Gastroesophageal sphincter (tissue), 4 donors: ENCODE data around the gene PCLAF. TPM values are rescaled to one million over a fixed set of nuclear protein-coding genes. Genes with fewer than 3 reads are reported as not detected.
"Not testable (repeated sequence)": the region's sequence is repeated elsewhere in the genome, so short reads cannot be mapped to it uniquely, and the experiment has no call there.

Experiments used
- ATAC-seq: fragments of 150-250 bp; one replicate; pipeline ENCODE4 v1.9.1; 2016; ENCODE audit warnings: mild to moderate bottlenecking, moderate library complexity
- H3K27ac ChIP-seq, 4 donors: fragments of 200-600 bp; sonication (generic) in 3 of 4; 1 replicate in 3 of 4; 2 replicates in 1 of 4; pipeline ENCODE4 v1.5.1; 2016 to 2019
- H3K27me3 ChIP-seq: fragments of 200-600 bp; sonication (generic); one replicate; pipeline ENCODE4 v1.5.1; 2019
- H3K36me3 ChIP-seq, 2 donors: fragments of 200-600 bp; sonication (generic); one replicate each; pipeline ENCODE4 v1.5.1; 2019; ENCODE audit warnings: control low read depth in 1 of 2
- H3K4me1 ChIP-seq, 3 donors: fragments of 200-600 bp; sonication (generic); 1 replicate in 2 of 3; 2 replicates in 1 of 3; pipeline ENCODE4 v1.5.1; 2016 to 2019; ENCODE audit warnings: control low read depth in 2 of 3
- H3K4me3 ChIP-seq, 2 donors: fragments of 200-600 bp; sonication (generic); one replicate each; pipeline ENCODE4 v1.5.1; 2019; ENCODE audit warnings: mild to moderate bottlenecking in 1 of 2, moderate library complexity in 1 of 2
- H3K9me3 ChIP-seq, 3 donors: fragments of 200-600 bp; sonication (generic); one replicate each; pipeline ENCODE4 v1.5.1; 2017 to 2019; ENCODE audit warnings: control low read depth in 2 of 3
- CTCF ChIP-seq, 4 experiments: fragments of 200-600 bp in 2 of 4; fragments of 450-650 bp in 2 of 4; sonication (generic) in 1 of 4; IDR thresholded peaks; one replicate each; pipeline ENCODE4 v1.5.1; 2017 to 2019; ENCODE audit warnings: antibody characterized with exemption in 4 of 4, mild to moderate bottlenecking in 2 of 4, moderate library complexity in 2 of 4
- EP300 ChIP-seq: sonication (generic); formaldehyde crosslinking; IDR thresholded peaks from one replicate; pipeline ENCODE4 v1.6.1; 2017; ENCODE audit warnings: antibody characterized with exemption, mild to moderate bottlenecking
- POLR2A ChIP-seq, 2 donors: fragments of 450-650 bp; IDR thresholded peaks; one replicate each; pipeline ENCODE4 v1.6.1; 2017; ENCODE audit warnings: antibody characterized with exemption in 2 of 2, mild to moderate bottlenecking in 2 of 2, moderate library complexity in 1 of 2
- POLR2AphosphoS5 ChIP-seq: sonication (generic); formaldehyde crosslinking; IDR thresholded peaks from one replicate; pipeline ENCODE4 v1.6.1; 2017; ENCODE audit warnings: antibody characterized with exemption
- WGBS, 2 donors: methylation state at CpG; one replicate each; pipeline ENCODE4 v1.1.5; 2018; ENCODE audit warnings: low coverage in 1 of 2; 5-methylcytosine and 5-hydroxymethylcytosine counted together
- total RNA-seq, 4 donors: library from RNA; depleted of rRNA; stranded (reverse); fragments of >200 nt; gene quantifications; one replicate each; pipeline ENCODE4 v1.1.0, GENCODE V29; 2016

Gene PCLAF
- total RNA-seq, 4 donors from 2014 or later, result 2.4 TPM; not detected in 3

GRCh38 chr15:64383760-64384159 is 2.5 kb upstream of the PCLAF start:
- Histone ChIP-seq H3K27ac (no peak overlapping the region), H3K27me3 (no peaks in the 10 kb centered on the region), H3K9me3 (no peaks in the 10 kb centered on the region), H3K36me3 (no peaks in the 10 kb centered on the region), H3K4me3 (no peak overlapping the region), H3K4me1 (peaks cover 0 to 31% (median 8%) of the 10 kb centered on the region in 3 donors)
- ATAC-seq, result no peak
- 88% methylated on average over 2 of the region's 2 CpGs for WGBS, 2 donors
- TF ChIP-seq POLR2A (IDR thresholded peaks at IDR 0.05), result no peak
- TF ChIP-seq POLR2AphosphoS5, result no peak
- no peak for TF ChIP-seq EP300
- no peak for TF ChIP-seq CTCF (IDR thresholded peaks at IDR 0.05)

GRCh38 chr15:64380130-64380870 is 941 bp downstream of the PCLAF start:
- Histone ChIP-seq H3K4me1 (peaks cover 0 to 15% (median 4%) of the 10 kb centered on the region in 3 donors), H3K4me3 (peak overlapping the region in 1 of 2 donors; percentile 53)
- H3K9me3 ChIP-seq, H3K36me3 ChIP-seq, H3K27me3 ChIP-seq, ATAC-seq, H3K27ac ChIP-seq: not testable (repeated sequence)
- WGBS, 2 donors, result 53 to 68% methylated on average over 8 to 9 of the region's 11 CpGs

GRCh38 chr15:64379216-64379960 is 1.9 kb downstream of the PCLAF start:
- Histone ChIP-seq H3K9me3 (no peaks in the 10 kb centered on the region), H3K4me3 (no peak overlapping the region), H3K27me3 (no peaks in the 10 kb centered on the region), H3K4me1 (peaks cover 0 to 15% (median 4%) of the 10 kb centered on the region in 3 donors), H3K36me3 (no peaks in the 10 kb centered on the region), H3K27ac (no peak overlapping the region)
- WGBS, 2 donors, result 48 to 83% methylated on average over 3 to 7 of the region's 9 CpGs
- TF ChIP-seq CTCF (IDR thresholded peaks at IDR 0.05) (no peak), EP300 (no peak), POLR2AphosphoS5 (no peak), POLR2A (IDR thresholded peaks at IDR 0.05) (no peak)
- ATAC-seq, result no peak

- no peaks in the 10 kb centered on the region for H3K9me3 ChIP-seq
- no peaks in the 10 kb centered on the region for H3K27me3 ChIP-seq
- ATAC-seq, result no peak
- no peaks in the 10 kb centered on the region for H3K36me3 ChIP-seq
- no peak overlapping the region for H3K27ac ChIP-seq
- WGBS, 2 donors, result 92% methylated on average over 4 of the region's 8 CpGs; no CpG with 5 or more reads in 1 of the 2 donors
- H3K4me1 ChIP-seq, result no peaks in the 10 kb centered on the region
- TF ChIP-seq POLR2A (IDR thresholded peaks at IDR 0.05), result no peak
- no peak for TF ChIP-seq EP300
- TF ChIP-seq CTCF (IDR thresholded peaks at IDR 0.05), result no peak
- no peak for TF ChIP-seq POLR2AphosphoS5
- H3K4me3 ChIP-seq, result no peak overlapping the region
These were observed 7.9 kb downstream of the PCLAF start for GRCh38 chr15:64373360-64373759.

- H3K36me3 ChIP-seq, H3K4me1 ChIP-seq, ATAC-seq, H3K27me3 ChIP-seq, H3K27ac ChIP-seq, H3K4me3 ChIP-seq, H3K9me3 ChIP-seq: not testable (repeated sequence)
- 98 to 100% methylated on average over 1 to 7 of the region's 8 CpGs for WGBS, 2 donors
These were observed 9.9 kb downstream of the PCLAF start for GRCh38 chr15:64371383-64371782.
